ENCODE results near the gene BLVRA. TPM values are rescaled to one million over a fixed set of nuclear protein-coding genes. Genes with fewer than 3 reads are reported as not detected.

The BLVRA gene
- total RNA-seq, 2 donors from 2014 or later, result 29.6 to 54.8 TPM

- no peak for TF ChIP-seq CTCF (IDR thresholded peaks at IDR 0.05)
- DNase-seq (ENCODE audit: low spot score), result no peak
- H3K4me1 ChIP-seq, result peaks cover 0 to 13% of the 10 kb centered on the region in 2 donors
Measured at GRCh38 chr7:43754596-43754995, 3.9 kb upstream of the BLVRA start.

GRCh38 chr7:43756368-43757072, 2.0 kb upstream of the BLVRA start:
- DNase-seq (ENCODE audit: low spot score), result no peak
- peaks cover 0 to 15% of the 10 kb centered on the region in 2 donors for H3K4me1 ChIP-seq

More at GRCh38 chr7:43754596-43754995, 3.9 kb upstream of the BLVRA start:
- Histone ChIP-seq H3K27me3 (no peaks in the 10 kb centered on the region), H3K27ac (no peak overlapping the region), H3K9me3 (no peaks in the 10 kb centered on the region), H3K4me3 (no peak overlapping the region), H3K36me3 (no peaks in the 10 kb centered on the region)

GRCh38 chr7:43757073-43757720, 1.3 kb upstream of the BLVRA start:
- no peak for DNase-seq (ENCODE audit: low spot score)
- Histone ChIP-seq H3K27ac (no peak overlapping the region), H3K4me3 (no peak overlapping the region), H3K9me3 (no peaks in the 10 kb centered on the region), H3K4me1 (peaks cover 0 to 15% of the 10 kb centered on the region in 2 donors), H3K36me3 (no peaks in the 10 kb centered on the region), H3K27me3 (no peaks in the 10 kb centered on the region)
- TF ChIP-seq CTCF (IDR thresholded peaks at IDR 0.05), result no peak

More at GRCh38 chr7:43756368-43757072, 2.0 kb upstream of the BLVRA start:
- TF ChIP-seq CTCF (IDR thresholded peaks at IDR 0.05), result no peak
- Histone ChIP-seq H3K27ac (no peak overlapping the region), H3K27me3 (no peaks in the 10 kb centered on the region), H3K4me3 (no peak overlapping the region), H3K9me3 (no peaks in the 10 kb centered on the region), H3K36me3 (no peaks in the 10 kb centered on the region)

GRCh38 chr7:43758822-43759683, 573 bp downstream of the BLVRA start:
- no peak for TF ChIP-seq CTCF (IDR thresholded peaks at IDR 0.05)
- Histone ChIP-seq H3K4me1 (peaks cover 0 to 18% of the 10 kb centered on the region in 2 donors), H3K4me3 (peak overlapping the region; percentile 80 to 84), H3K36me3 (no peaks in the 10 kb centered on the region), H3K9me3 (no peaks in the 10 kb centered on the region), H3K27me3 (no peaks in the 10 kb centered on the region), H3K27ac (peak overlapping the region; percentile 36 to 74)
- DNase-seq (ENCODE audit: low spot score), result no peak

GRCh38 chr7:43760861-43761260, 2.4 kb downstream of the BLVRA start:
- no peak for DNase-seq (ENCODE audit: low spot score)
- no peak for TF ChIP-seq CTCF (IDR thresholded peaks at IDR 0.05)
- H3K36me3 ChIP-seq, result no peaks in the 10 kb centered on the region
- H3K9me3 ChIP-seq, result no peaks in the 10 kb centered on the region
- H3K27me3 ChIP-seq, result no peaks in the 10 kb centered on the region
- H3K4me1 ChIP-seq, result peaks cover 0 to 28% of the 10 kb centered on the region in 2 donors
- no peak overlapping the region for H3K4me3 ChIP-seq
- H3K27ac ChIP-seq, result no peak overlapping the region
